CD4-positive, alpha-beta T cell treated with Interleukin-15 for 1 hour (primary cell): ENCODE measurements around the gene FBP1.

Experiments used
- DNase-seq: peaks from one replicate; pipeline ENCODE4 v3.0.0-alpha.2; 2020

FBP1 gene

GRCh38 chr9:94639061-94639998, at the start of gene FBP1:
TSS of gene FBP1 (minus strand) at chr9:94639518. CDS start at chr9:94639310, 208 bp downstream.
- peak; percentile 74 for DNase-seq

- no peak for DNase-seq
These were observed 48.1 kb upstream of the FBP1 start for GRCh38 chr9:94687451-94687850.

GRCh38 chr9:94685359-94685758, 46.0 kb upstream of the FBP1 start:
- DNase-seq, result no peak

GRCh38 chr9:94681508-94681907, 42.2 kb upstream of the FBP1 start:
- peak; percentile 56 for DNase-seq

- no peak for DNase-seq
These were observed 41.3 kb upstream of the FBP1 start for GRCh38 chr9:94680621-94681020.

- DNase-seq, result no peak
These were observed 40.7 kb upstream of the FBP1 start for GRCh38 chr9:94680020-94680419.

- no peak for DNase-seq
These were observed 40.3 kb upstream of the FBP1 start for GRCh38 chr9:94679587-94679986.

GRCh38 chr9:94677929-94678328, 38.6 kb upstream of the FBP1 start:
- DNase-seq, result no peak

GRCh38 chr9:94676446-94677131, 37.3 kb upstream of the FBP1 start:
- no peak for DNase-seq

- no peak for DNase-seq
These were observed 35.9 kb upstream of the FBP1 start for GRCh38 chr9:94675008-94675881.

GRCh38 chr9:94672811-94673487, 33.6 kb upstream of the FBP1 start:
- DNase-seq, result no peak

GRCh38 chr9:94668928-94669729, 29.8 kb upstream of the FBP1 start:
- DNase-seq, result peak; percentile 62

- no peak for DNase-seq
These were observed 29.2 kb upstream of the FBP1 start for GRCh38 chr9:94668418-94668927.

GRCh38 chr9:94666364-94667099, 27.2 kb upstream of the FBP1 start:
- no peak for DNase-seq

- DNase-seq, result no peak
These were observed 26.3 kb upstream of the FBP1 start for GRCh38 chr9:94665613-94666012.

- DNase-seq, result no peak
These were observed 25.5 kb upstream of the FBP1 start for GRCh38 chr9:94664801-94665200.

GRCh38 chr9:94663640-94664039, 24.3 kb upstream of the FBP1 start:
- DNase-seq, result no peak

- no peak for DNase-seq
These were observed 23.8 kb upstream of the FBP1 start for GRCh38 chr9:94663140-94663539.

- DNase-seq, result no peak
These were observed 17.9 kb upstream of the FBP1 start for GRCh38 chr9:94657021-94657725.

- DNase-seq, result peak; percentile 74
These were observed 16.9 kb upstream of the FBP1 start for GRCh38 chr9:94656200-94656599.
